GM19372 (cell line): Measurements from ENCODE around the gene ARL6IP5.

Source experiments
- ATAC-seq: cut with Tn5 transposase; IDR thresholded peaks from one replicate; pipeline ENCODE4 v1.9.1; 2021; ENCODE audit warnings: mild to moderate bottlenecking, low read depth, moderate library complexity; ENCODE audit not compliant: unreplicated experiment

The ARL6IP5 gene

DNA sequence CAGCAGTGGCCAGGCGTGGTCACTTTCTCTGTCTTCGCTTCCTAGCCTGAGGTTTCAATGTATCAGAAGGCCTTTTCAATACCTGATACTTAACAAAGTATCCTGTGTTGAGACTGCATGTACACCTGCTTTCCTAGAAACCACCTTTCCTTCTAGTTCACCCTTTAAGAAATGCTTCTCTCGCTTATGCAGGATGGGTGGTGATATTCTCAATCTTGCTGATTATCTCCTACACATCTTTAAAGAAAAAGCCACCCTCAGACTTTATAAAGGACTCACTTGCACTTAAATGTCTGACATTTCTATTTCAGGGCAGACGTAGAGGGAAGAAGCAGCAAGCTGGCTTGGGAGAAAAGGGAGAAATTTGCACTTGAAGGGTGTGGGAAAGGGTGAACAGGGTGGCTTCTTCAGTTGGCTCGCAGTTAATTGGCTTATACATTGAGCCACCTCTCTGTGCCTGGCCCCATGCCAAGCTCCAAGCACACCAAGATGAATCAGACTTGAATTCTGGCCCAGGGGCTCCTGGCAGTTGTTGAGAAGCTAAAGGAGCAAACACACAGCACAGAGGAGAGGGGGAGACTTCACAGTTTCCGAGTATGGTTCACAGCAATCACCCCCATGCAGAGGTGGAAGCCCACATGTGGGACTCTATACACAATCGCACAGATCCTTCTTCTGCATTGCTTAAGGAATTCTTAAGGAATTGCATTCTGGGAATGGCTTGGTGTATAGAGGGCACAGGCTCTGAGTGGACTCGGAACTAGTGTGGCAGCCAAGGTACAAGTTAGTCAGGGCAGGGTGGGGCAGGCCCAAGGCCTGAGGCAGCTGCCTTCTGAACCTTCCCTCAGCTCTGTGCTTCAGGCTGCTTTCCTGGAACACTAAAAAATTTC, 1.3 kb downstream of the ARL6IP5 start:
- ATAC-seq: no peak

DNA sequence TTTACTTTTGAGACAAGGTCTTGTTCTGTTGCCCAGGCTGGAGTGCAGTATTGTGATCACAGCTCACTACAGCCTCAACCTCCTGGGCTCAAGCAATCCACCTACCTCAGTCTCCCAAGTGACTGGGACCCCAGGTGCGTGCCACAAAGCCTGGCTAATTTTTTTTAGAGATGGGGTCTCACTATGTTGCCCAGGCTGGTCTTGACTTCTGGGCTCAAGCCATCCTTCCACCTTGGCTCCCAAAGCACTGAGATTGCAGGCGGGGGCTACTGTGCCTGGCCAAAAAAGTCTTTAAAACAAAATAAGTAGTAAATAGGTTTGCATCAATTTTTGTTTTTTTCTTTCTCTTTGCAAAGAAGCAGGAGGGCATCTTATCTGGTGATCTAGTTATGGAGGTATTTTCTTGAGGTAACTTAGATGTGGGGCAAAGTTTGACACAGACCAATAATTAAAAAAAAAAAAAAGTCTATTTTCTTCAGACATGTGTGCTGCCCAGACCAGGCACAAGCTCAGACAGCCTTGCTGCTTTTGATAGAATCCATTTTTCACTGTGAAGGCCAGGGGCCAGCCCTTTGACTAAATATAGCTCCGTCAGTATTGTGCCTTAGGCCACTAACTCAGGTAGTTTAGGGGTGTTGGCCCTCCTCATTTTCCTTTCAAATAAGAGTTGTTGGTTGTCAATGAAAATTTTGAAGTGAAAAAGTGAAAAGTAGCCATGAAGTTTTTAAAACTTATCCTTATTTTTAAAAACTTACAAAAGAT, 2.5 kb downstream of the ARL6IP5 start:
- no peak for ATAC-seq

DNA sequence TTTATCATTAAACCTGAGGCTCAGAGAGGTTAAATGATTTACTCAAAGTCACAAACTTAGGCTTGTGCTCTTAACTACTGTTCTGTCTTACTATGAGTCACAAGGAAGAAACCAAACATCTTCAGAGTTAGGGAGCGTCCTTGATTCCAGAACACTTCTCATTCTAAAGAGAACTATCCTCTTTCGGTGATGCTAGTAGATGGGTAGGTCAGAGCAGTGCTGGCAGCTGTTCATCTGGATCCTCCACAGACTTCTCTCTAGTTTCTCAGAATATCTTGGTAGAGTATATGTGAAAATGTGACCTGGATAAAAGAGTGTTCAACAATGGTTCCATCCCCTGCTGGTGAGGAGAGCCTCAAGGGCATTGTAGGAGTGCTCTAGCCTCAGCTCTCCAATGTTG, 3.3 kb downstream of the ARL6IP5 start:
- no peak for ATAC-seq

DNA sequence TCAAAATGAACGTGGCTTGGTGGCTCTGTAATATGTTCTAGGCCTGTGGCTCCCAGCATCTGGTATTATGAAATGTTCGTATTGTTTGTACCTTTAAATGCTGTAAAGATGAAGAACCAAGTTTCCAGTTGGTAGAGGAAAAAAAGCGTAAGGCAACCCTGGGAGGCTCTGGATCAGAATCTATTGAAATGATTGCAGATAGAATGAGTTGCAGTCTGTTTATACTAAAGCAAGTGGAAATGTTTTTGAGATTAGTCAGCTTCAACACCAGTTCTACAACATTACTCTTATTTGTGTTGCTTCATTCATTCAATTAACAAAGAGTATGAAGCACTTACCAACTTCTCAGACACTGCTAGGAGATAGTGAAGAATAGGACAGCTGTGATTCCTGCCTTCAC, 5.3 kb downstream of the ARL6IP5 start:
- no peak for ATAC-seq

DNA sequence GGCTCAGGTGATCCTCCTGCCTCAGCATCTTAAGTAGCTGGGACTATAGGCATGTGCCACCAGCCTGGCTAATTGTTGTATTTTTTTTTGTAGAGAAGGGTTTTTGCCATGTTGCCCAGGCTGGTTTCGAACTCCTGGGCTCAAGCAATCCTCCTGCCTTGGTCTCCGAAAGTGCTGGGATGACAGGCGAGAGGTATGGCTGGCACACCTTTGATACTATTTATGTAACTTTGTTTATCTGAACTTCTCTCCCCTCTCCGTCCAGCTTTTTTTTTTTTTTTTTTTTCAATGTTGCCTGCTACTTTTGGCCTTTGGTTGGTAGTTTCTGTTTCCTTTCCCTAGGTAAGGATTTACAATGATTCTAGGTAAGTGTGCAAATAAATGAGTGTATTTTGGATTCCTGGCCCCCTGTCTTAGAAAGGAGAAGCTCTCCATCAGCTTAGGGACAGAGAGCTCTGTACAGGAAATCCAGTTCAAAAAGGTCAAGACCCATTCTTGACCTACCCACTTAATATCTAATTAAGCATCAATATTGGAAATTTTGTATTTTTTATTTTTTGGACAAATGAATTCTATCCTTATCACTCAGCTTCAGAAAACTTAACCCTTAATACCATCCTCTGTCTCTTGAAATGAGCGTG, 6.8 kb downstream of the ARL6IP5 start:
- ATAC-seq: no peak

DNA sequence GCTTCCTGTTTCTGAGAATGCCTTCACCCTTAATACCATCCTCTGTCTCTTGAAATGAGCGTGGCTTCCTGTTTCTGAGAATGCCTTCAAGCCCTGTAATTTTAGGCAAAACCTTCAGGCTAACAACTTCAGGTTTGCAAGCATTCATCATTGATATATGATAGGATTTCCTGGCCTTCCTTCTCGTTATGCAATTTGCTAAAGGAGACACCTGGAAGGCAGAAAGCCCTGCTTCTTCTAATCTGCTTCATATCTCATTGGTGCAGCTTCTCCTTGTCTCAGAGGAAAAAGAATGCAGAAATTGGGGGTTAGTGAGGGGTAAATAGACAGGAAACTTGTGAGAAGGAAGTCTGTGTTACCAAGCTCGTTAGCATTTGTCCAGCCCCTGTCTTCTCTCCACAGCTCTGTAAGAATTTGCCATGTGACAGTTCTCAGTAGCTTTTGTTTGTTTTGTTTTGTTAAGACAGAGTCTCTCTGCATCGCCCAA, 7.3 kb downstream of the ARL6IP5 start:
- ATAC-seq: peak; percentile 57

DNA sequence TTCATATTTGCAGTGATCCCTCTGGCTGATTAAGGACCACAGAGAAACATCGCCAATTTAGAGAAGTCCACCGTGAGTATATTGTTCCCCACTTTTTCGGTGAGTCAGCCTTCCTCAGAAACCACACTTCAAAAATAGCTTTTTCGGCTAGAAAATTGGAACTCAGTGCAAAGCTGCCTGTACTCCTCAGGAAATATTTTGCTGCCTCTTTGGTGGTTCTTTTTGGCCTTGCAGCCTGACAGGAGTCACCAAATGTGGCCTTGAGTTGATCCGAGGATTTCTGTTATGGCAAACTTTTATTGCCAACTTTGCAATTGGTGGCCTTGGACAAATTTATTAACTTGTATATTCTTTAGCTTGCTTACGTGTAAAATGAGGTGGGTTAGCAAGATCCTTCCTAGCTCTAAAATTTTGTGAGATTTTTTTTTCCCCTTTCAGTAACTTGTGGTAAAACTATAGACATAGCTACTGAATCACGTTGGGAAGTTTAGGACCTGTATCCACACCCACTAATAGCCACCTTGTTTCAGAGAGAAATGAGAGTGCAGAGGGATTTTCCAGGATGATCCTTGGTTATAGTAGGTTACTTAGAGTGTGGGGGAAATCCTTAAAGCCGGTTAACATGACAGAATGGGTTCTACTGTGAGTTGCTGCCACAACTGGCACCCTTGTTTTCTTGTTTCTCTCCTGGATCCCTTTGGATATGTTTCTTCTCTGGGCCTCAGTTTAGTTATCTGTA, 9.9 kb downstream of the ARL6IP5 start:
- ATAC-seq: no peak

DNA sequence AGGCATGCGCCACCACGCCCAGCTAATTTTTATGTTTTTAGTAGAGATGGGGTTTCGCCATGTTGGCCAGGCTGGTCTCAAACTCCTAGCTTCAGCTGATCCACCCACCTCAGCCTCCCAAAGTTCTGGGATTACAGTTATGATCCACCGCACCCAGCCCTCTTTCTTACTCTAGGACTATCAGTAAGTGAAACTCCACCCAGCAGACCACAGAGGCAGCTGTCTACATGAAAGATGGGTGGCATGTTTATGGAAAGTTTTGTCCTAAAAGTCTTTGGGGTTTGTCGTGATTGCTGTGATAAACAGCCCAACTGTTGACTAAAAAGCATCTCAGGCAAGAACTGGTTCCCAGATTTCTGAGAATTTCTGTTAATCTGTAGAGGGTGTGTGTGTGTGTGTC, 10.9 kb downstream of the ARL6IP5 start:
- ATAC-seq: no peak

DNA sequence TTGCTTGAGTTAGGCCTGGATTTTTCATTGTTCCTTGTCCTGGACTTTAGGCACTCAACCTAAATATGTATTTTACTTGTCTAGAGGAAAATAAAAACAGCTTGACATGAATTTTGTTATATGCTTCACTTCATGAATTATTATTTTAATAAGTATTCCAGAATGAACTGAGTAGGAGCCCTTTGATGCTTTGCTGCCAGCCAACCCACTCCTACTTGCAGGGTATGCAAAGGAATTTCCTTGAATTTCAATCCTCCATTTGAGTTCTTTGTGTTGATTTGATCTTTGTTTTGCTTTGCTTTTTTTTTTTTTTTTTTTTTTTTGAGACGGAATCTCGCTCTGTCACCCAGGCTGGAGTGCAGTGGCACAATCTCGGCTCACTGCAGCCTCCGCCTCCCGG, 11.6 kb downstream of the ARL6IP5 start:
- no peak for ATAC-seq

DNA sequence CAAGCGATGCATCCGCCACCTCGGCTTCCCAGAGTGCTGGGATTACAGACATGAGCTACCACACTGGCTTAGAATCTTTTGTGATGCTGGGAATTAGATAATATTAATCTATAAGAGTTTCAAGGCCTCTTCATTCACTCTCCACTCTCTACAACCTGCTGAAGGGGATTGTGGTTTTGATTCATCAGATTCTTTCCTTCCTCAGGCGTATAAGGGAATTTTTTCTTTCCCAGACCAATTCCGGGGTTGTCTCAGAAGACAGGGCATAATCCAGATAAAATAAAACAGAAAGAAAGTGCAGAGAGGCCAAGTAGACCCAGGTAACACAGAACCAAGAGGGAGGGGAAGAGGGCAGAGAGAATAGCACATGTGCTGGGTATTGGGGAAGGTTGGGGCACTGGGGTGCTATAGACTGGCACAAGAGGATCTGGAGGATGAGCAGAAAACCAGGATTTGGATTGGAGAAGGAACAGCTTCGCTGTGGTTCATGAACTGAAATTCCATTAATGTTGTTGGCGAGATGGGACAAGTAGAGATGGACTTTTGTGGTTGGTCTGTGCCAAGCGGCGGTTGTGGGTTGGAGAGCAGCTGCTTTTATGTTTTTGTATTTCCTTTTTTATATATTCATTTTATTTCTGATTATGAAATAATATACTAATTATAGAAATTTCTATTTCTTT, 12.8 kb downstream of the ARL6IP5 start:
- ATAC-seq: no peak

DNA sequence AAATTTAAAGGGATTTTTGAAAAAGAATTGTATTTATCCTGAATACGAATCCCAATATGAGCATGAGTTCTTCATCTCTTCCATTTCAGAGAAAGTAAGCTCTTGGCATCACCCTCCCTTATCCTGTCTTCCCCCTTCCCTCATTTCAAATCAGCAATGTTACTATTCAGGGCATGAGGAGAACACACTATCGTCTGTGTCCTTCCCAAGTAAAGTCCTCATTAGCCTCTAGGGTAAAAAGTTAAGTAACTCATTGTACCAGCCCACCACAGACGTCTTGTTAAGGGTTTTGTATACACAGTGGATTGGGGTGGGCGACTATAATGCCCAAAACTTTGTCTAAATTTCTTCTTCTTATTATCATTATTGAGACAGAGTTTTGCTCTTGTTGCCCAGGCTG, 14.8 kb downstream of the ARL6IP5 start:
- ATAC-seq: no peak

DNA sequence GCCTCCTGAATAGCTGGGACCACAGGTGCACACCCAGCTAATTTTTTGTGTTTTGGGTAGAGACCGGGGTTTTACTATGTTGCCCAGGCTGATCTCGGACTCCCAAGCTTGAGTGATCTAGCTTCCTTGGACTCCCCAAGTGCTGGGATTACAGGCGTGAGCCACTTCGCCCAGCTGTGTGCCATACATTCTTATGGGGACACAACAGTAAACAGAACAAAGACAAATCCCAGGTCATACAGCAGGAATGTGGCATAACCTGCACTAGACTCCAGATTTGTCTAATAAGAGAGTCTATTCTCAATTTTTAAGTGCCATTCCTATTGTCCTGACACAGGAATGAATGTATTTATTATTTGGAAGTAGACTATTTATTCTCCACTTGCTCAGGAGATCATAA, 17.6 kb downstream of the ARL6IP5 start:
- ATAC-seq: no peak

DNA sequence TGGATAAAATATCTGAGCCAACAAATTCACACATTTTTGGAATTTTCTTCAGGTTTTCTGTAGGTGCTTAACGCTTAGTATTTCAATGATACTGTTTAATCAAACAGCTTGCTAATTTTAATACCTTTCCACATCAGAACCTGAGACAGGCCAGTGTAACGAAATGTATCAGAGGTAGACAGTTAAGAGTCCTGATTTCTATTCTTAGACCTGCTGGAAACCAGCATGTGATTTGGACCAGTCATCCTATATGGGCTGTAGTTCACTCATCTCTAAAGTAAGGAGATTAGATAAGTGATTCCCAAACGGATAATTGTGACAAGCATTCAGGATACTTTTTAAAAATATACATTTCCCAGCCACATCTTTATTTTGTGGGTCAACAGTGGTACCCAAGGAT, 18.4 kb downstream of the ARL6IP5 start:
- no peak for ATAC-seq

DNA sequence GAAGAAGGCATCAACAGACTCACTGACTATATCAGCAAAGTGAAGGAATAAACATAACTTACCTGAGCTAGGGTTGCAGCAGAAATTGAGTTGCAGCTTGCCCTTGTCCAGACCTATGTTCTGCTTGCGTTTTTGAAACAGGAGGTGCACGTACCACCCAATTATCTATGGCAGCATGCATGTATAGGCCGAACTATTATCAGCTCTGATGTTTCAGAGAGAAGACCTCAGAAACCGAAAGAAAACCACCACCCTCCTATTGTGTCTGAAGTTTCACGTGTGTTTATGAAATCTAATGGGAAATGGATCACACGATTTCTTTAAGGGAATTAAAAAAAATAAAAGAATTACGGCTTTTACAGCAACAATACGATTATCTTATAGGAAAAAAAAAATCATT, 19.8 kb downstream of the ARL6IP5 start:
- no peak for ATAC-seq

DNA sequence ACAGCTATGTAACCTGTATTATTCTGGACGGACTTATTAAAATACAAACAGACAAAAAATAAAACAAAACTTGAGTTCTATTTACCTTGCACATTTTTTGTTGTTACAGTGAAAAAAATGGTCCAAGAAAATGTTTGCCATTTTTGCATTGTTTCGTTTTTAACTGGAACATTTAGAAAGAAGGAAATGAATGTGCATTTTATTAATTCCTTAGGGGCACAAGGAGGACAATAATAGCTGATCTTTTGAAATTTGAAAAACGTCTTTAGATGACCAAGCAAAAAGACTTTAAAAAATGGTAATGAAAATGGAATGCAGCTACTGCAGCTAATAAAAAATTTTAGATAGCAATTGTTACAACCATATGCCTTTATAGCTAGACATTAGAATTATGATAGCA, 20.6 kb downstream of the ARL6IP5 start:
- no peak for ATAC-seq

DNA sequence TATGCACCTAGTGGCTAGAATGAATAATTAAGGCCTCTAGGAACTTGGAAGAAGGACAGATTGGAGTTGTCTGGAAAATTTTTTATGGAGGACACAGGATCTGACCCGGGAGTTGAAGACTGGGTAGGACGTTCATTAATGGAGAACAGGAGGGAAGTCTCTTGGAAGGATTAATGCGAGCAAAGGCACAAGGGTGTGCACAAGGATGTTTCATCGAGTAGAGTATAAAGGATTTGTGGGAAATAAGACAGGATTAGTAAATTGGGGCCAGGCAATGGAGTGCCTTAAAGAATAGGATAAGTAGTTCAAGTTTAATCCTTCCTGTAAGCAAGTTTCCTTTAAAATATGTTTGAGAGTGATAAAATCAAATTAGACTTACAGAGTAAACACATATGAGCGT, 23.1 kb downstream of the ARL6IP5 start:
- ATAC-seq: no peak

DNA sequence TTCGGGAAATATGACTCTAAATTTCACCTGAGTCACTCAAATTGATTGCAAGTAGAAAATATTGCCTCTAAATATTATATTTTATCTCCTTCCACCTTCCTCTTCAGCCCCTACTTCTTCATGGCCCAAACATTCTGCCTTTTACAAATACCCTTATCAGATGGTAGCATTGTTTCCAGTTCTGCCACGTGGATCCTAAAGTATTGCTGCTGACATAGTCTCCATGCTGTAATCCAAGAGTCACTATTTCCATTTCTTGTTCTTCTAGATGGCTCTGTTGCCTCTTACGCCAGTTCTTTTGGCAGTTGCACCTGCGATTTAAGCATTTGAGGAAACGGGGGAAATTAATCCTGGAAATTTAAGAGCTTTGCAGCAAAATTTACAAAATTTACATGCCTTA, 24.1 kb downstream of the ARL6IP5 start:
- no peak for ATAC-seq

DNA sequence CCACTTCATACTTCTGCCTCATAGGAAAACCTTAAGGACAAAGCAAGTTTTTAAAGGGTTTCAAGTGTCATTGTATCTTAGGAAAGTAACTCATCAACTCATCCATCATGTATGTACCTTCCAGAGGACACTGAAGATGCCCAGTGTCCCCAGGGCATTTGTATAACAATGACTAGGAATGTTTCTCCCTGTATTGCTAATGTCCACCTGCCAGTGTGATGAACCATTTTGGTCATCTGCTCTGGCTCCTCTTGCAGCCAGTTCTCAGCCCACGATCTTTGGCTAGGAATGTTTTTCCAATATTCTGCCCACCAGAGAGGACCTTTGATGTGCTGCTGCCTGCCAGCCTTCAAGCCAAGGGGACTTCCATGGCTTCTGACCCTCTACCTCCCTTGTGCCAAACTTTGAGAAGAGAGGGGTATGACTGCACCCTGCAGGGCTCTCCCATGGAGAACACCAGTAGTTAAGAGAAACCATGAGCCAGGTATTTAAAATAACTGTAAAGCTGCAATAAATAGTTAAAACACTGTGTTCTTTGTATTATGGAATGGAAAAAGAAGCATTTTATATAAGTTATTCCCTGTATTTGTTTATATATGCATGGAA, 26.3 kb downstream of the ARL6IP5 start:
- ATAC-seq: no peak

DNA sequence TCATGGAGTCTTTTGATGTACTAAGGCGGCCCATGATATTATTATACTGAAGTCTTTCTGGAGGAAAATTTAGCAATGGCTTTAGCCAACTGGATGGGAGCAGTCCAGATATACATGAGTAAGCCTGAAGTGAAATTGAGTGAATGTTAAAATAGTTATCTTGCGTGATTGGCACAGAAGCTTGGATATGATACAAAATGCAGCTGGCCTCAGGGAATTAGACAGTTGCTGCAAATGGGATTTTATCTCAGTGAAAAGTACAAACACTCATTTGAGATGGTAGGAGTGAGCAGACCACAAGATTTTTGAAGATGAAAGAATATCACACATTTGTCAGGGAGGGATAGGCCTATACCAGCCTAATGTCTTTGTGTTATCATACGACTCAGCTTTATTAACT, 28.8 kb downstream of the ARL6IP5 start:
- no peak for ATAC-seq

DNA sequence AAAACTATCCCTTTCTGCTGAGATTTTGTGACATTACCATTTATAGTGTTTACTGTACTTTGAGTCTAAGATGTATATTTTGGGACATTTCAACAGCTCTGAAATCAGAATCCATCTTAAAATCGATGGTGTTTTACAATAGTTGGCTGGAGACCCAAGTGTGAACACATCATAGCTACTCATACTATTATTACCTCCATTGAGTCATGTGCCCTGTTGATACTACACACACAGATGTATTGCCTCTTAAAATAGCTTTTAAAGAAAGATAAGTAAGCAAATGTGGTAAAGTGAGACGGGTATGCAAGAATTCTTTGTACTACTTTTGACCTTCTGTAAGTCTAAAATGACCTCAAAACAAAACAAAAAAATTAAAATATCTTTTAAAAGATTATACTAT, 31.0 kb downstream of the ARL6IP5 start:
- no peak for ATAC-seq
